Testis (tissue), 2 donors: ENCODE measurements around the gene OTULIN.

Experiments
- CTCF ChIP-seq, 3 experiments: fragments of 450-650 bp in 2 of 3; fragments of 200-600 bp in 1 of 3; sonication (generic) in 1 of 3; IDR thresholded peaks; one replicate each; pipeline ENCODE4 v1.5.1; 2016 to 2019; ENCODE audit warnings: antibody characterized with exemption in 3 of 3, mild to moderate bottlenecking in 2 of 3, moderate library complexity in 1 of 3
- POLR2A ChIP-seq: fragments of 450-650 bp; IDR thresholded peaks from one replicate; pipeline ENCODE4 v1.6.1; 2017; ENCODE audit warnings: antibody characterized with exemption, mild to moderate bottlenecking, moderate library complexity

GRCh38 chr5:14655146-14655741 is 9.3 kb upstream of the OTULIN start:
- TF ChIP-seq CTCF (IDR thresholded peaks at IDR 0.05) (no peak), POLR2A (no peak)
